ENCODE measurements around the gene MAPK1. TPM values are rescaled to one million over a fixed set of nuclear protein-coding genes. Genes with fewer than 3 reads are reported as not detected.
"Not testable (repeated sequence)": the region's sequence is repeated elsewhere in the genome, so short reads cannot be mapped to it uniquely, and the experiment has no call there.

MAPK1 gene
- total and polyA plus RNA-seq, 2 donors (not counting 1 experiment from before 2014, with no cell fraction given), result 53.8 to 133 TPM

- H3K4me2 ChIP-seq (ENCODE audit: extremely low read depth, insufficient read depth, low read length), result no peak overlapping the region
- H3K36me3 ChIP-seq (ENCODE audit: control insufficient read depth, insufficient read depth, low read length), result no peaks in the 10 kb centered on the region
- no peak overlapping the region for H3K27ac ChIP-seq (ENCODE audit: insufficient read depth, low read length)
- peaks cover 6% of the 10 kb centered on the region for H4K20me1 ChIP-seq (ENCODE audit: control insufficient read depth, extremely low read depth, insufficient read depth, low read length)
- H3K9me3 ChIP-seq (ENCODE audit: control insufficient read depth, insufficient read depth, low read depth, low read length), result no peaks in the 10 kb centered on the region
- no peak overlapping the region for H2AFZ ChIP-seq (ENCODE audit: low read length)
- TF ChIP-seq CTCF (conservative IDR thresholded peaks at IDR 0.05 in 1 of 2, IDR thresholded peaks at IDR 0.05 in 1 of 2; ENCODE audit: low read depth in 1 of 2, low read length in 2 of 2), result no peak
- no peak for TF ChIP-seq EZH2 (IDR thresholded peaks at IDR 0.05; ENCODE audit: low read length, missing control alignments)
- peaks cover 95% of the 10 kb centered on the region for H3K79me2 ChIP-seq (ENCODE audit: control insufficient read depth, insufficient read depth, low read length)
- no peak for DNase-seq (ENCODE audit: low read depth in 2 of 2)
- peaks cover 4% of the 10 kb centered on the region for H3K4me1 ChIP-seq (ENCODE audit: control insufficient read depth, extremely low read depth, insufficient read depth, low read length)
- no peak overlapping the region for H3K4me3 ChIP-seq (replicated peaks in 1 of 4; ENCODE audit: control extremely low read depth in 1 of 4, insufficient read depth in 1 of 4, low read depth in 3 of 4, low read length in 4 of 4)
- no peak overlapping the region for H3K9ac ChIP-seq (ENCODE audit: insufficient read depth, low read length)
- H3K27me3 ChIP-seq (ENCODE audit: control insufficient read depth, insufficient read depth, low read length), result no peaks in the 10 kb centered on the region
These were observed 41.2 kb downstream of the MAPK1 start for GRCh38 chr22:21826204-21826603.

- not testable (repeated sequence) for H3K27me3 ChIP-seq (ENCODE audit: control insufficient read depth, insufficient read depth, low read length); H3K4me3 ChIP-seq (replicated peaks in 1 of 4; ENCODE audit: control extremely low read depth in 1 of 4, insufficient read depth in 1 of 4, low read depth in 3 of 4, low read length in 4 of 4); H3K9ac ChIP-seq (ENCODE audit: insufficient read depth, low read length); H3K4me2 ChIP-seq (ENCODE audit: extremely low read depth, insufficient read depth, low read length); H3K27ac ChIP-seq (ENCODE audit: insufficient read depth, low read length); H3K9me3 ChIP-seq (ENCODE audit: control insufficient read depth, insufficient read depth, low read depth, low read length); H4K20me1 ChIP-seq (ENCODE audit: control insufficient read depth, extremely low read depth, insufficient read depth, low read length); H3K4me1 ChIP-seq (ENCODE audit: control insufficient read depth, extremely low read depth, insufficient read depth, low read length); H3K36me3 ChIP-seq (ENCODE audit: control insufficient read depth, insufficient read depth, low read length); H2AFZ ChIP-seq (ENCODE audit: low read length); DNase-seq (ENCODE audit: low read depth in 2 of 2)
- H3K79me2 ChIP-seq (ENCODE audit: control insufficient read depth, insufficient read depth, low read length), result peaks cover 93% of the 10 kb centered on the region
These were observed 42.5 kb downstream of the MAPK1 start for GRCh38 chr22:21824962-21825361.

- Histone ChIP-seq H3K4me2 (ENCODE audit: extremely low read depth, insufficient read depth, low read length) (peak overlapping the region; percentile 46), H4K20me1 (ENCODE audit: control insufficient read depth, extremely low read depth, insufficient read depth, low read length) (peaks cover 6% of the 10 kb centered on the region), H3K4me3 (replicated peaks in 1 of 4; ENCODE audit: control extremely low read depth in 1 of 4, insufficient read depth in 1 of 4, low read depth in 3 of 4, low read length in 4 of 4) (no peak overlapping the region), H3K9me3 (ENCODE audit: control insufficient read depth, insufficient read depth, low read depth, low read length) (no peaks in the 10 kb centered on the region), H3K4me1 (ENCODE audit: control insufficient read depth, extremely low read depth, insufficient read depth, low read length) (peaks cover 4% of the 10 kb centered on the region), H3K9ac (ENCODE audit: insufficient read depth, low read length) (no peak overlapping the region), H3K36me3 (ENCODE audit: control insufficient read depth, insufficient read depth, low read length) (no peaks in the 10 kb centered on the region), H2AFZ (ENCODE audit: low read length) (no peak overlapping the region), H3K27ac (ENCODE audit: insufficient read depth, low read length) (no peak overlapping the region), H3K79me2 (ENCODE audit: control insufficient read depth, insufficient read depth, low read length) (peaks cover 94% of the 10 kb centered on the region), H3K27me3 (ENCODE audit: control insufficient read depth, insufficient read depth, low read length) (no peaks in the 10 kb centered on the region)
- no peak for TF ChIP-seq CTCF (conservative IDR thresholded peaks at IDR 0.05 in 1 of 2, IDR thresholded peaks at IDR 0.05 in 1 of 2; ENCODE audit: low read depth in 1 of 2, low read length in 2 of 2)
- TF ChIP-seq EZH2 (IDR thresholded peaks at IDR 0.05; ENCODE audit: low read length, missing control alignments), result no peak
- no peak for DNase-seq (ENCODE audit: low read depth in 2 of 2)
These were observed 43.0 kb downstream of the MAPK1 start for GRCh38 chr22:21824445-21824912.

All from fibroblast of lung (primary cell).